HCT116 (cell line): ENCODE measurements around the gene GTPBP2.

ENCODE experiments used
- CEBPB ChIP-seq: IDR thresholded peaks from 2 replicates; pipeline ENCODE4 v1.6.1; 2012; ENCODE audit warnings: low read depth
- ELF1 ChIP-seq: IDR thresholded peaks from 2 replicates; pipeline ENCODE4 v1.6.1; 2012; ENCODE audit warnings: low read depth, borderline replicate concordance
- EZH2 ChIP-seq: fragments of 200-600 bp; sonication (generic); IDR thresholded peaks from 2 replicates; pipeline ENCODE4 v1.6.1; 2017; ENCODE audit warnings: antibody characterized with exemption, mixed run types
- EZH2phosphoT487 ChIP-seq: fragments of 200-600 bp; IDR thresholded peaks from 2 replicates; pipeline ENCODE4 v1.6.1; 2018; ENCODE audit warnings: antibody characterized with exemption, borderline replicate concordance
- JUND ChIP-seq: IDR thresholded peaks from 2 replicates; pipeline ENCODE4 v1.6.1; 2012
- POLR2A ChIP-seq: IDR thresholded peaks from 2 replicates; pipeline ENCODE4 v1.7.0; 2011; ENCODE audit warnings: borderline replicate concordance; ENCODE audit not compliant: insufficient read depth, insufficient read length; ENCODE audit errors: extremely low read depth
- POLR2AphosphoS5 ChIP-seq: IDR thresholded peaks from 2 replicates; pipeline ENCODE4 v1.6.1; 2011; ENCODE audit warnings: mild to moderate bottlenecking, low read depth, low read length, moderate library complexity
- SIN3A ChIP-seq: IDR thresholded peaks from 2 replicates; pipeline ENCODE4 v1.6.1; 2012; ENCODE audit warnings: low read depth
- TCF7L2 ChIP-seq: IDR thresholded peaks from 2 replicates; pipeline ENCODE4 v1.7.0; 2011; ENCODE audit warnings: borderline replicate concordance, inconsistent platforms; ENCODE audit not compliant: insufficient read depth, insufficient read length; ENCODE audit errors: extremely low read depth
- YY1 ChIP-seq: IDR thresholded peaks from 2 replicates; pipeline ENCODE4 v1.6.1; 2011; ENCODE audit warnings: low read length, low read depth, moderate library complexity, mild to moderate bottlenecking; ENCODE audit not compliant: insufficient replicate concordance; ENCODE audit errors: extremely low read depth
- ZNF274 ChIP-seq: fragments of 200-500 bp; sonication (Bioruptor generic); IDR thresholded peaks from 2 replicates; pipeline ENCODE4 v1.6.1; 2014; ENCODE audit warnings: mild to moderate bottlenecking, low read depth, low read length, inconsistent platforms
- TF ChIP-seq, protein P1 (sequence below), 3 experiments: fragments of 200-600 bp in 1 of 3; sonication (generic) in 1 of 3; IDR thresholded peaks in 2 of 3; conservative IDR thresholded peaks in 1 of 3; 2 replicates each; pipeline ENCODE4 v1.5.1; 2012 to 2017; ENCODE audit warnings: low read depth in 2 of 3, low read length in 2 of 3, antibody characterized with exemption in 1 of 3, borderline replicate concordance in 1 of 3, control low read depth in 1 of 3, mild to moderate bottlenecking in 1 of 3, mixed read lengths in 1 of 3, mixed run types in 1 of 3, moderate library complexity in 1 of 3; ENCODE audit not compliant: insufficient read depth in 1 of 3
- TF ChIP-seq, protein P2 (sequence below): IDR thresholded peaks from 2 replicates; pipeline ENCODE4 v1.6.1; 2012
- TF ChIP-seq, protein P3 (sequence below): IDR thresholded peaks from 2 replicates; pipeline ENCODE4 v1.6.1; 2012

DNA sequence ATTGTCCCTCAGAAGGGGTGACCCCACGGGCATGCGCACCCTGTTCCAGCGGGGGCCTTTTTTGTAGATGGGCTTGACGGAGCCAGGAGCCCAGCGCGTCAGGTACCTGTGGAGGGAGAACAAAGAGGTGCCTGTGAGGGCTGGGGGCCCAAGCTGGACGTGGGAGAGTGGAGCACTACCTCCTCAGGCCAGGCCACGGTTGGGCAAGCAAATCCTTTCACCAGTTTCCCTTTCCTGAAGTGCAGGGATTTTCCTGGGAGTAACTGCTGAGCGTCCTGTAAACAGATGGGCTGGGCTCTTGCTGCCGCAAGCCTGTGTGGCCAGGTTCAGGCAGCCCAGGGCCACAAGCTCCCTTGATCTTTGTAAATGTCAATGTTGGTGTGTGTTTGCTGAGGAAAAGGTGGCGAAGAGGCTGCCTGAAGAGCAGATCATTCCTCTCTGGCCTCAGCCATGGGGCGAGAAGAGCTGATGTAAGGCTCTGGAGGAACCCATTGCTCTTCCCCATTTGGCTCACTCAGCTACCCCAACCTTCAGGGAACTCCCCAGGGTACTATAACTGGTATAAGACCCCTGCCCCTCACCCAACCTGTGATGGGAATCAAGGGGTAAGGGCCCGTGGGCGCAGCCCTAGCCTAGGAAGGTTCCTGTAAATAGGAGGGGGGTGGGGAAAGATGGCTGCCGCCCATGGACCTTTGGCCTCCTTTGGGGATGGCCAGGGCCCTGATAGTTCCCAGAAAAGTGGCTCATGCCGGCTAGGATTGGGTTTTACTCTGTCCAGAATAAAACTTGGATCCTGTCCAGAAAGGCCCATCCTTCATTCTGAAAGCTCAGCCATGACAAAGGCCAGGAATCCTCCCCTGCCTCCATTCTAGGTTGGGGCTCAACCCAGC, 43.0 kb upstream of the GTPBP2 start:
- no peak for TF ChIP-seq POLR2AphosphoS5
- TF ChIP-seq, protein P1, sequence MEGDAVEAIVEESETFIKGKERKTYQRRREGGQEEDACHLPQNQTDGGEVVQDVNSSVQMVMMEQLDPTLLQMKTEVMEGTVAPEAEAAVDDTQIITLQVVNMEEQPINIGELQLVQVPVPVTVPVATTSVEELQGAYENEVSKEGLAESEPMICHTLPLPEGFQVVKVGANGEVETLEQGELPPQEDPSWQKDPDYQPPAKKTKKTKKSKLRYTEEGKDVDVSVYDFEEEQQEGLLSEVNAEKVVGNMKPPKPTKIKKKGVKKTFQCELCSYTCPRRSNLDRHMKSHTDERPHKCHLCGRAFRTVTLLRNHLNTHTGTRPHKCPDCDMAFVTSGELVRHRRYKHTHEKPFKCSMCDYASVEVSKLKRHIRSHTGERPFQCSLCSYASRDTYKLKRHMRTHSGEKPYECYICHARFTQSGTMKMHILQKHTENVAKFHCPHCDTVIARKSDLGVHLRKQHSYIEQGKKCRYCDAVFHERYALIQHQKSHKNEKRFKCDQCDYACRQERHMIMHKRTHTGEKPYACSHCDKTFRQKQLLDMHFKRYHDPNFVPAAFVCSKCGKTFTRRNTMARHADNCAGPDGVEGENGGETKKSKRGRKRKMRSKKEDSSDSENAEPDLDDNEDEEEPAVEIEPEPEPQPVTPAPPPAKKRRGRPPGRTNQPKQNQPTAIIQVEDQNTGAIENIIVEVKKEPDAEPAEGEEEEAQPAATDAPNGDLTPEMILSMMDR (IDR thresholded peaks at IDR 0.05 in 2 of 3, conservative IDR thresholded peaks at IDR 0.05 in 1 of 3; ENCODE audit: borderline replicate concordance in 1 of 3, insufficient read depth in 1 of 3, low read depth in 2 of 3, low read length in 2 of 3) = no peak
- TF ChIP-seq ZNF274 = no peak
- TF ChIP-seq EZH2phosphoT487 = no peak
- no peak for TF ChIP-seq CEBPB
- TF ChIP-seq, protein P2, sequence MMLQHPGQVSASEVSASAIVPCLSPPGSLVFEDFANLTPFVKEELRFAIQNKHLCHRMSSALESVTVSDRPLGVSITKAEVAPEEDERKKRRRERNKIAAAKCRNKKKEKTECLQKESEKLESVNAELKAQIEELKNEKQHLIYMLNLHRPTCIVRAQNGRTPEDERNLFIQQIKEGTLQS = no peak
- TF ChIP-seq, protein P3, sequence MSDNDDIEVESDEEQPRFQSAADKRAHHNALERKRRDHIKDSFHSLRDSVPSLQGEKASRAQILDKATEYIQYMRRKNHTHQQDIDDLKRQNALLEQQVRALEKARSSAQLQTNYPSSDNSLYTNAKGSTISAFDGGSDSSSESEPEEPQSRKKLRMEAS = no peak
- TF ChIP-seq TCF7L2 = no peak
- TF ChIP-seq ELF1 = no peak
- TF ChIP-seq JUND = no peak
- no peak for TF ChIP-seq POLR2A
- TF ChIP-seq SIN3A = no peak
- no peak for TF ChIP-seq YY1
- no peak for TF ChIP-seq EZH2
